GM12864 (cell line): ENCODE measurements around the gene SUGCT.

Experiments used
- DNase-seq: peaks from one replicate; pipeline ENCODE4 v3.0.0-alpha.2; 2011; ENCODE audit warnings: low read depth
- H3K4me3 ChIP-seq: 2 replicates; pipeline ENCODE4 v1.5.1; 2011; ENCODE audit warnings: mild to moderate bottlenecking, low read depth, low read length, control low read depth
- TF ChIP-seq, protein P1 (sequence below): IDR thresholded peaks from 2 replicates; pipeline ENCODE4 v1.5.1; 2011; ENCODE audit warnings: low read depth, mild to moderate bottlenecking, moderate library complexity, low read length, control low read depth, inconsistent platforms; ENCODE audit errors: missing control alignments

The SUGCT gene

DNA sequence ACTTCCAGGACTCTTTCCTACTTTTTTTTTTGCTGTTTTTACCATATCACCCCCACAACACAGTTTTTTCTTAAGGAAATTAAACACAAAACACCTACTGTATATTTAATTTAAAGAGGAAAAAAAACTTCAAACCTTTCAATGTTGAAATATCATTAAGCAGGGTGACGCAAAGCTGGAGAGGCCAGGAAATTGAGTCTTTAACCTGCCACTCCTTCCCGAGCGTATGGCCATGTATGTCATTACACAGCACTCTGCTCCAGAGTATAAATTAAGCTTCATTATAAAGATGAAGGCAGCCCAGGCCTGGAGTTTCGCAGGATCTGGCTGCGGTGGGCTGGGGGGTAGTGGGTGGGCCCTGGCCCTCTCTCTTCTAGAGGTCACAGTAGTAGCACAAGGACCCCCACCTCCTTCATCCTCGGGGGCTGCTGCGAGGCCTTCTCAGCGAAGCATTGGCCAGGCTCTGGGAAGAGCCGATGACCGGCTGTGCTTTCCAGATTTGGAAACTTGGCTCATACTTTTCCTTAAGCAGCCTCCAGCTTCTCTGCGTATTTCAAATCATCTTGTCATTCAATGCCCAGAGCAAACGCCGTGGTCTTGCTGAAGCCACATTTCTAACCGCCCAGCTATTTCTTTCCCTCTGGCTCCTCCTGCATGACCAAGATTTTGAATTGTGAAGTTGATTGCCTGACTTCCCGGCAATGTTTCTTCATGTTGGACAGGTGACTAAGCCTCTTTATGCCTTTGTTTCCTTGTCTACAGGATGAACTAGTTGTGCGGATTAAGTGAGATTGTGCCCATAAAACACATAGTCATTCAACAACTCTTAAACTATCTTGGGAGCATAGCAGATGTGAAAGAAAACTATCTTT lies 765.1 kb downstream of the SUGCT start:
- no peak for DNase-seq
- TF ChIP-seq, protein P1, sequence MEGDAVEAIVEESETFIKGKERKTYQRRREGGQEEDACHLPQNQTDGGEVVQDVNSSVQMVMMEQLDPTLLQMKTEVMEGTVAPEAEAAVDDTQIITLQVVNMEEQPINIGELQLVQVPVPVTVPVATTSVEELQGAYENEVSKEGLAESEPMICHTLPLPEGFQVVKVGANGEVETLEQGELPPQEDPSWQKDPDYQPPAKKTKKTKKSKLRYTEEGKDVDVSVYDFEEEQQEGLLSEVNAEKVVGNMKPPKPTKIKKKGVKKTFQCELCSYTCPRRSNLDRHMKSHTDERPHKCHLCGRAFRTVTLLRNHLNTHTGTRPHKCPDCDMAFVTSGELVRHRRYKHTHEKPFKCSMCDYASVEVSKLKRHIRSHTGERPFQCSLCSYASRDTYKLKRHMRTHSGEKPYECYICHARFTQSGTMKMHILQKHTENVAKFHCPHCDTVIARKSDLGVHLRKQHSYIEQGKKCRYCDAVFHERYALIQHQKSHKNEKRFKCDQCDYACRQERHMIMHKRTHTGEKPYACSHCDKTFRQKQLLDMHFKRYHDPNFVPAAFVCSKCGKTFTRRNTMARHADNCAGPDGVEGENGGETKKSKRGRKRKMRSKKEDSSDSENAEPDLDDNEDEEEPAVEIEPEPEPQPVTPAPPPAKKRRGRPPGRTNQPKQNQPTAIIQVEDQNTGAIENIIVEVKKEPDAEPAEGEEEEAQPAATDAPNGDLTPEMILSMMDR, result no peak
- no peak overlapping the region for H3K4me3 ChIP-seq

DNA sequence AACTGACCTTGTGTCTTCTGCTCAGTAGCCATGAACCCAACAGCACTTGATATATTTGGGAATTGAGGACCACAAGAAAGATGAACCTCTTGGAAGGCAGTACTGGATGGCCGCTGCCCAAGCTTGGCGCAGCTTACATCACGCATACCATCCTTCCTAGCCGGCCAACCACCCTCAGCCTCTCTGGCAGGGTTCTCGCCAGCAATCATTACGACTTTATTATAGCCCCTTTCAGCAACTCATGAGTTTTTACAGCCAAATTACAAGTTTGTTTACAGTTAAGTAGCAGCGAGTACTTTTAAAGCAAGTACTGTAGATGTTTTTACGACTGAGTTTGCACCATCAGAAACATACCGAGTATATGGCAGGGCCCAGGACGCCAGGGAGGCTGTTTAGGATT lies 769.1 kb downstream of the SUGCT start:
- TF ChIP-seq, protein P1, result no peak
- H3K4me3 ChIP-seq, result no peak overlapping the region
- DNase-seq, result no peak

DNA sequence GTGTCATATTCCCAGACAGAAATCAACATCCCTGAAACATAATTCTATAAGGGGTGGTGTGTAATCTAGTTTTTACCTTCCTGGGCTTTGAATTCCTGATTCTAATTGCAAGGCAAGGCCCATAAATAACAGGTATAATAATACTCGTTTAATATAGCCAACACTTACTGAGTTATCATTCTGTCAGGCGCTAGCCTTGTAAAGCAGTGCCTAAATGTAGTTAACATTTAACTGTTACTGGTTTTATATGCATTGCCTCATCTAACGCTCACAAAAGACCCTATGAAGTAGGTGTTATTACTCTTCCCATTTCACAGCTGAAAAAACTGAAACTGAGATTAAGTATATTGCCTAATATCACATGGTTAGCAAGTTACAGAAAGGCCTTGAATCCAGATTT lies 772.5 kb downstream of the SUGCT start:
- TF ChIP-seq, protein P1, result no peak
- no peak overlapping the region for H3K4me3 ChIP-seq

DNA sequence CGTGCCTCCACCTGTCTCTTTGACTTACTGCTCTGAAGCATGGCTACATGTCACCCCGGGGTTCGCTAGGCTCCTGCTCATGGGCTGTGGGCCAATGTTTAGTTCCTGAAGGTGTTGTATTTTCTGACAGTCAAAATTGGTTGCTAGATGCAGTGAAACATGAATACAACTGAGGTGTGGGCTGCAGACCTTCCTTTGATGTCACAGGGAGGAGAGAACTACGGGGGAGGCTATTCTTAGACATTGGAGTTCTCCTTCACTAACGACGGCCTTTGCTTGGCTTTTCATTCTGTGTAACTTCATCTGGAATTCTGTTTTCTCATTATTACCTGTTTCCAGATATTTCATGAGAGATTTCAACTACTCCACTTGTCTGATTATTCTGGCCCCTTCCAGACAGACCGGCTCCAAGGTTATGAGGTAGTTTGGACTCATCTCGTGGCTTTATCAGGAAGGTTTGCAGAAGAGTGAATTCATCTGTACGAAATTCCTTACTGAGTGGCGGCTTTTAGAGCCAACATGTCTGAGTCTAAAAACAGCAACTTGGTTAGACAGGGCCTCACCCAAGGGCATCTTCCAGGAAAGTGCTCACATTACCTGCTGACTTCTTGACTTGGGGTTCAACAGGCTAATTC lies 774.7 kb downstream of the SUGCT start:
- no peak overlapping the region for H3K4me3 ChIP-seq
- TF ChIP-seq, protein P1, result no peak
- no peak for DNase-seq

More for the DNA sequence above, 772.5 kb downstream of the SUGCT start:
- no peak for DNase-seq
